IMR-90 (cell line): ENCODE results near the gene B4GALT5. TPM values are rescaled to one million over a fixed set of nuclear protein-coding genes. Genes with fewer than 3 reads are reported as not detected.

Source experiments
- ATAC-seq: fragments of 200-7000 bp; cut with Tn5 transposase; 2 replicates; pipeline ENCODE4 v1.9.1; 2020; ENCODE audit warnings: low read depth, mild to moderate bottlenecking, moderate library complexity
- BruUV-seq: library from RNA; stranded (reverse); fragments of 400-500 nt; replicated peaks from 2 replicates; lab custom pipeline; 2021; lab: Mats Ljungman, UMichigan
- CTCF ChIA-PET: fragments of 300-600 bp; formaldehyde crosslinking; extraction: SDS; loops from one replicate; lab custom pipeline; 2021; ENCODE audit warnings: antibody characterized with exemption; lab: Yijun Ruan, JAX
- POLR2A ChIA-PET: fragments of 300-600 bp; sonication (Branson Sonifier 250); formaldehyde crosslinking; loops from one replicate; lab custom pipeline; 2022; ENCODE audit warnings: antibody characterized with exemption; ENCODE audit not compliant: unreplicated experiment; lab: Charles Lee
- DNase-seq: peaks from one replicate; pipeline ENCODE4 v3.0.0; 2013
- H2AFZ ChIP-seq: replicated peaks from 2 replicates; pipeline ENCODE3; 2013; ENCODE audit warnings: low read length, mild to moderate bottlenecking; ENCODE audit not compliant: poor library complexity
- H2AK5ac ChIP-seq: 2 replicates; pipeline ENCODE4 v1.6.1; 2013; ENCODE audit warnings: low read depth, low read length, inconsistent platforms
- H2AK9ac ChIP-seq: replicated peaks from 2 replicates; pipeline ENCODE3; 2013; ENCODE audit warnings: mild to moderate bottlenecking, low read depth, low read length, moderate library complexity; ENCODE audit not compliant: poor library complexity
- H2BK120ac ChIP-seq: 2 replicates; pipeline ENCODE4 v1.6.1; 2013; ENCODE audit warnings: low read depth, low read length, inconsistent platforms
- H2BK15ac ChIP-seq: 3 replicates; pipeline ENCODE4 v1.6.1; 2013; ENCODE audit warnings: low read depth, low read length, inconsistent platforms
- H2BK20ac ChIP-seq: 2 replicates; pipeline ENCODE4 v1.6.1; 2013; ENCODE audit warnings: low read depth, mild to moderate bottlenecking, inconsistent platforms, low read length, moderate library complexity
- H2BK5ac ChIP-seq: 2 replicates; pipeline ENCODE4 v1.6.1; 2013; ENCODE audit warnings: mild to moderate bottlenecking, low read depth, low read length, inconsistent platforms; ENCODE audit not compliant: poor library complexity, severe bottlenecking
- H3K14ac ChIP-seq: replicated peaks from 2 replicates; pipeline ENCODE4 v1.6.1; 2013; ENCODE audit warnings: low read depth, low read length, inconsistent platforms
- H3K18ac ChIP-seq: 2 replicates; pipeline ENCODE4 v1.6.1; 2013; ENCODE audit warnings: low read depth, low read length, control low read depth
- H3K23ac ChIP-seq: 2 replicates; pipeline ENCODE4 v1.6.1; 2013; ENCODE audit warnings: low read depth, low read length, inconsistent platforms
- H3K27ac ChIP-seq: 2 replicates; pipeline ENCODE4 v1.5.1; 2013; ENCODE audit warnings: mild to moderate bottlenecking, control low read depth, low read length; ENCODE audit not compliant: insufficient read depth
- H3K27me3 ChIP-seq: 2 replicates; pipeline ENCODE4 v1.6.1; 2013; ENCODE audit warnings: low read length; ENCODE audit not compliant: control insufficient read depth, insufficient read depth
- H3K36me3 ChIP-seq: 2 replicates; pipeline ENCODE4 v1.6.1; 2013; ENCODE audit warnings: low read length, mixed read lengths; ENCODE audit not compliant: control insufficient read depth, insufficient read depth
- H3K4ac ChIP-seq: 2 replicates; pipeline ENCODE4 v1.6.1; 2013; ENCODE audit warnings: low read depth, low read length, inconsistent platforms
- H3K4me1 ChIP-seq: 2 replicates; pipeline ENCODE4 v1.6.1; 2013; ENCODE audit warnings: low read length, mixed read lengths; ENCODE audit not compliant: control insufficient read depth, insufficient read depth
- H3K4me2 ChIP-seq: 2 replicates; pipeline ENCODE4 v1.6.1; 2013; ENCODE audit warnings: low read depth, mild to moderate bottlenecking, control low read depth, low read length, moderate library complexity
- H3K4me3 ChIP-seq: 2 replicates; pipeline ENCODE4 v1.5.1; 2013; ENCODE audit warnings: low read depth, mild to moderate bottlenecking, control low read depth, low read length, moderate library complexity; ENCODE audit not compliant: insufficient read depth
- H3K56ac ChIP-seq: 2 replicates; pipeline ENCODE4 v1.6.1; 2013; ENCODE audit warnings: low read length, inconsistent platforms; ENCODE audit not compliant: insufficient read depth; ENCODE audit errors: extremely low read depth
- H3K79me1 ChIP-seq, 2 experiments: 2 replicates each; pipeline ENCODE4 v1.6.1; 2013; ENCODE audit warnings: low read length in 2 of 2, inconsistent platforms in 1 of 2, low read depth in 1 of 2
- H3K9ac ChIP-seq: 2 replicates; pipeline ENCODE4 v1.6.1; 2013; ENCODE audit warnings: low read depth, low read length, control low read depth
- H3K9me1 ChIP-seq: 2 replicates; pipeline ENCODE4 v1.6.1; 2013; ENCODE audit warnings: low read length, inconsistent platforms; ENCODE audit not compliant: insufficient read depth
- H3K9me3 ChIP-seq: 2 replicates; pipeline ENCODE4 v1.6.1; 2013; ENCODE audit warnings: low read length; ENCODE audit not compliant: control insufficient read depth, insufficient read depth
- H4K20me1 ChIP-seq: 2 replicates; pipeline ENCODE4 v1.6.1; 2013; ENCODE audit warnings: low read length, inconsistent platforms; ENCODE audit not compliant: insufficient read depth
- H4K5ac ChIP-seq: 2 replicates; pipeline ENCODE4 v1.6.1; 2013; ENCODE audit warnings: mild to moderate bottlenecking, low read depth, low read length, control low read depth
- H4K8ac ChIP-seq, 2 experiments: 2 replicates each; pipeline ENCODE4 v1.6.1; 2013; ENCODE audit warnings: low read depth in 2 of 2, low read length in 2 of 2, control low read depth in 1 of 2, inconsistent platforms in 1 of 2
- H4K91ac ChIP-seq: 2 replicates; pipeline ENCODE4 v1.6.1; 2013; ENCODE audit warnings: low read depth, low read length, inconsistent platforms; ENCODE audit not compliant: insufficient read depth
- BHLHE40 ChIP-seq: fragments of 150-350 bp; IDR thresholded peaks from 2 replicates; pipeline ENCODE4 v1.6.1; 2016; ENCODE audit warnings: mild to moderate bottlenecking, low read depth, low read length
- CEBPB ChIP-seq: IDR thresholded peaks from 2 replicates; pipeline ENCODE4 v1.6.1; 2012; ENCODE audit warnings: low read depth, low read length, improper control_type of control experiment
- CHD1 ChIP-seq: IDR thresholded peaks from 2 replicates; pipeline ENCODE4 v1.6.1; 2012; ENCODE audit warnings: low read depth, low read length, improper control_type of control experiment
- FOS ChIP-seq: fragments of 150-350 bp; IDR thresholded peaks from 2 replicates; pipeline ENCODE4 v1.6.1; 2016; ENCODE audit warnings: low read depth, low read length
- MAFK ChIP-seq: IDR thresholded peaks from 2 replicates; pipeline ENCODE4 v1.6.1; 2012; ENCODE audit warnings: low read depth, low read length, improper control_type of control experiment
- MAZ ChIP-seq: IDR thresholded peaks from 2 replicates; pipeline ENCODE4 v1.6.1; 2012; ENCODE audit warnings: low read depth, mild to moderate bottlenecking, low read length, improper control_type of control experiment, moderate library complexity, borderline replicate concordance
- MXI1 ChIP-seq: IDR thresholded peaks from 2 replicates; pipeline ENCODE4 v1.6.1; 2012; ENCODE audit warnings: low read depth, mild to moderate bottlenecking, low read length, moderate library complexity, borderline replicate concordance
- NFE2L2 ChIP-seq: fragments of 150-350 bp; IDR thresholded peaks from 2 replicates; pipeline ENCODE4 v1.6.1; 2016; ENCODE audit warnings: low read depth, mild to moderate bottlenecking, low read length
- POLR2A ChIP-seq: IDR thresholded peaks from 2 replicates; pipeline ENCODE4 v1.6.1; 2012; ENCODE audit warnings: mild to moderate bottlenecking, low read depth, low read length
- RAD21 ChIP-seq: IDR thresholded peaks from 2 replicates; pipeline ENCODE4 v1.6.1; 2012; ENCODE audit warnings: low read length, improper control_type of control experiment
- RCOR1 ChIP-seq: IDR thresholded peaks from 2 replicates; pipeline ENCODE4 v1.6.1; 2012; ENCODE audit warnings: mild to moderate bottlenecking, low read length, improper control_type of control experiment; ENCODE audit not compliant: insufficient replicate concordance
- RFX5 ChIP-seq: IDR thresholded peaks from 2 replicates; pipeline ENCODE4 v1.8.0; 2012; ENCODE audit warnings: low read depth, mild to moderate bottlenecking, low read length, moderate library complexity
- SMC3 ChIP-seq: fragments of 150-350 bp; IDR thresholded peaks from 2 replicates; pipeline ENCODE4 v1.6.1; 2016; ENCODE audit warnings: low read depth, mild to moderate bottlenecking, antibody characterized with exemption, low read length, moderate library complexity
- WGBS, 2 experiments: methylation state at CpG; one replicate each; pipeline versions ENCODE4 v1.1.5 to v1.1.7; 2013; ENCODE audit warnings: missing lambda C conversion rate in 2 of 2; ENCODE audit not compliant: insufficient read length in 1 of 2; ENCODE audit errors: extremely low coverage in 2 of 2; 5-methylcytosine and 5-hydroxymethylcytosine counted together
- dilution Hi-C: fragments of 300-500 bp; cut with HindIII; formaldehyde crosslinking; loops from one replicate; pipeline ENCODE4 v1.14.3; 2018; ENCODE audit warnings: low sequenced_read_pairs; ENCODE audit not compliant: unreplicated experiment
- in situ Hi-C: fragments of 300-500 bp; cut with MboI; formaldehyde crosslinking; loops from 3 replicates; pipeline ENCODE4 v1.14.3; 2019; ENCODE audit warnings: low sequenced_read_pairs, inconsistent platforms, mixed read lengths
- intact Hi-C: fragments of 100-400 bp; cut with micrococcal nuclease; formaldehyde crosslinking; loops from 2 replicates; pipeline ENCODE4 v1.10.0; 2022
- polyA plus RNA-seq, 3 experiments: library from polyadenylated mRNA; depleted of rRNA; stranded (reverse); fragments of >200 nt; gene quantifications; 2 replicates each; pipeline ENCODE4 v1.2.3, GENCODE V29; 2012; ENCODE audit warnings: low replicate concordance in 1 of 3
- total RNA-seq: library from RNA; depleted of rRNA; stranded (reverse); fragments of >200 nt; gene quantifications from 2 replicates; pipeline ENCODE4 v1.2.3, GENCODE V29; 2012
- TF ChIP-seq, protein P1 (sequence below): conservative IDR thresholded peaks from 2 replicates; pipeline ENCODE4 v1.5.1; 2012; ENCODE audit warnings: mild to moderate bottlenecking, low read depth, low read length, improper control_type of control experiment
- TF ChIP-seq, protein P2 (sequence below): fragments of 150-350 bp; IDR thresholded peaks from 2 replicates; pipeline ENCODE4 v1.6.1; 2017; ENCODE audit warnings: mild to moderate bottlenecking, antibody characterized with exemption, low read length, low read depth
- TF ChIP-seq, protein P3 (sequence below): fragments of 150-350 bp; IDR thresholded peaks from 2 replicates; pipeline ENCODE4 v1.6.1; 2016; ENCODE audit warnings: low read depth, mild to moderate bottlenecking, low read length, moderate library complexity, borderline replicate concordance

The B4GALT5 gene
- total and polyA plus RNA-seq, 2 of the 4 experiments (the other 2 are of a cell fraction) = 11.3 to 20.4 TPM

DNA sequence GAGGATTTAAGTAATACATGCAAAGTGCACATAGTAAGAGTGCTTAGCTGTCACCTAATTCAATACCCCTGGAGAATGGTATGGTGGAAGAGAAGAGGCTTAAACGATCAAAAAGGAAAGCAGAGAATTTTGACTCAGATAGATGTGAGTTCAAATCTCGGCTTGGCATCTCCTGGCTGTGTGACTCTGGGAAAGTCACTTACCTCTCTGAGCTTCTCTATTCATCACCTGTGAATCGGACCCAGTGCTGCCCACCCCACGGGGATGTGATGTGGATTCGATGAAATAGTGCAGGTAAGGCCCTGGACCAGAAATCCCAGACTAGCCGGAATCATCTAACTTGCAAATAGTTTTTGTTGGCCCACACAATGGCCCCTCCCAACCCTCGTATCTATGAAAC lies 1.8 kb upstream of the B4GALT5 start:
- Histone ChIP-seq H2AK9ac (no peak overlapping the region), H3K14ac (no peak overlapping the region), H4K91ac (no peak overlapping the region), H3K27ac (no peak overlapping the region), H2BK20ac (no peak overlapping the region), H3K36me3 (no peaks in the 10 kb centered on the region), H4K8ac (no peak overlapping the region), H2BK5ac (no peak overlapping the region), H2BK120ac (no peak overlapping the region), H2AK5ac (no peak overlapping the region), H3K4ac (no peak overlapping the region), H3K18ac (no peak overlapping the region), H3K9ac (no peak overlapping the region), H3K9me3 (no peaks in the 10 kb centered on the region), H4K20me1 (peaks cover 24% of the 10 kb centered on the region), H2AFZ (no peak overlapping the region), H3K4me2 (no peak overlapping the region), H3K27me3 (no peaks in the 10 kb centered on the region), H4K5ac (no peak overlapping the region), H3K56ac (no peak overlapping the region), H2BK15ac (no peak overlapping the region), H3K79me1 (peaks cover 11 to 27% of the 10 kb centered on the region in 2 experiments; a peak in 3 of 4 replicates), H3K4me3 (no peak overlapping the region), H3K9me1 (peaks cover 3% of the 10 kb centered on the region; the same call in 1 of the 2 replicates), H3K4me1 (peaks cover 8% of the 10 kb centered on the region), H3K23ac (peak overlapping the region; percentile 44; the same call in 1 of the 2 replicates)
- WGBS, 2 experiments = 60% methylated on average over 1 of the region's 7 CpGs; no CpG with 5 or more reads in 1 of the 2 experiments
- POLR2A ChIA-PET = no interaction called here
- dilution Hi-C loops (no loop called here), in situ Hi-C loops (no loop called here), intact Hi-C loops (no loop called here)
- BruUV-seq = no TSS peak
- ATAC-seq = no peak
- CTCF ChIA-PET = no interaction called here
- no peak for TF ChIP-seq RAD21
- TF ChIP-seq SMC3 = no peak
- no peak for TF ChIP-seq MXI1
- no peak for TF ChIP-seq RCOR1
- no peak for TF ChIP-seq NFE2L2
- TF ChIP-seq BHLHE40 = no peak
- no peak for TF ChIP-seq CEBPB
- TF ChIP-seq RFX5 = no peak
- TF ChIP-seq, protein P1, sequence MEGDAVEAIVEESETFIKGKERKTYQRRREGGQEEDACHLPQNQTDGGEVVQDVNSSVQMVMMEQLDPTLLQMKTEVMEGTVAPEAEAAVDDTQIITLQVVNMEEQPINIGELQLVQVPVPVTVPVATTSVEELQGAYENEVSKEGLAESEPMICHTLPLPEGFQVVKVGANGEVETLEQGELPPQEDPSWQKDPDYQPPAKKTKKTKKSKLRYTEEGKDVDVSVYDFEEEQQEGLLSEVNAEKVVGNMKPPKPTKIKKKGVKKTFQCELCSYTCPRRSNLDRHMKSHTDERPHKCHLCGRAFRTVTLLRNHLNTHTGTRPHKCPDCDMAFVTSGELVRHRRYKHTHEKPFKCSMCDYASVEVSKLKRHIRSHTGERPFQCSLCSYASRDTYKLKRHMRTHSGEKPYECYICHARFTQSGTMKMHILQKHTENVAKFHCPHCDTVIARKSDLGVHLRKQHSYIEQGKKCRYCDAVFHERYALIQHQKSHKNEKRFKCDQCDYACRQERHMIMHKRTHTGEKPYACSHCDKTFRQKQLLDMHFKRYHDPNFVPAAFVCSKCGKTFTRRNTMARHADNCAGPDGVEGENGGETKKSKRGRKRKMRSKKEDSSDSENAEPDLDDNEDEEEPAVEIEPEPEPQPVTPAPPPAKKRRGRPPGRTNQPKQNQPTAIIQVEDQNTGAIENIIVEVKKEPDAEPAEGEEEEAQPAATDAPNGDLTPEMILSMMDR = no peak
- TF ChIP-seq, protein P2, sequence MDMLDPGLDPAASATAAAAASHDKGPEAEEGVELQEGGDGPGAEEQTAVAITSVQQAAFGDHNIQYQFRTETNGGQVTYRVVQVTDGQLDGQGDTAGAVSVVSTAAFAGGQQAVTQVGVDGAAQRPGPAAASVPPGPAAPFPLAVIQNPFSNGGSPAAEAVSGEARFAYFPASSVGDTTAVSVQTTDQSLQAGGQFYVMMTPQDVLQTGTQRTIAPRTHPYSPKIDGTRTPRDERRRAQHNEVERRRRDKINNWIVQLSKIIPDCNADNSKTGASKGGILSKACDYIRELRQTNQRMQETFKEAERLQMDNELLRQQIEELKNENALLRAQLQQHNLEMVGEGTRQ = no peak
- TF ChIP-seq MAZ = no peak
- TF ChIP-seq FOS = no peak
- TF ChIP-seq, protein P3, sequence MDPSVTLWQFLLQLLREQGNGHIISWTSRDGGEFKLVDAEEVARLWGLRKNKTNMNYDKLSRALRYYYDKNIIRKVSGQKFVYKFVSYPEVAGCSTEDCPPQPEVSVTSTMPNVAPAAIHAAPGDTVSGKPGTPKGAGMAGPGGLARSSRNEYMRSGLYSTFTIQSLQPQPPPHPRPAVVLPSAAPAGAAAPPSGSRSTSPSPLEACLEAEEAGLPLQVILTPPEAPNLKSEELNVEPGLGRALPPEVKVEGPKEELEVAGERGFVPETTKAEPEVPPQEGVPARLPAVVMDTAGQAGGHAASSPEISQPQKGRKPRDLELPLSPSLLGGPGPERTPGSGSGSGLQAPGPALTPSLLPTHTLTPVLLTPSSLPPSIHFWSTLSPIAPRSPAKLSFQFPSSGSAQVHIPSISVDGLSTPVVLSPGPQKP = no peak
- TF ChIP-seq POLR2A = no peak
- no peak for TF ChIP-seq CHD1
- TF ChIP-seq MAFK = no peak
- DNase-seq = no peak
